GM12878 (cell line): ENCODE results near the gene DHDDS. TPM values are rescaled to one million over a fixed set of nuclear protein-coding genes. Genes with fewer than 3 reads are reported as not detected.
A peak's percentile ranks its signal among the peaks of the same experiment; 100 is the strongest.

ENCODE experiments used
- ATAC-seq: fragments of 200-7000 bp; cut with Tn5 transposase; 3 replicates; pipeline ENCODE4 v1.9.1; 2020; ENCODE audit warnings: mild to moderate bottlenecking, moderate library complexity
- BruUV-seq: library from RNA; stranded (reverse); fragments of 400-500 nt; replicated peaks from 2 replicates; lab custom pipeline; 2021; lab: Mats Ljungman, UMichigan
- CTCF ChIA-PET: fragments of 300-600 bp; sonication (Branson Sonifier 250); formaldehyde crosslinking; extraction: SDS; loops from one replicate; lab custom pipeline; 2021; ENCODE audit warnings: inconsistent platforms; lab: Yijun Ruan, JAX
- POLR2A ChIA-PET: fragments of 350-600 bp; formaldehyde crosslinking; extraction: SDS; loops from one replicate; lab custom pipeline; 2021; ENCODE audit warnings: inconsistent platforms; lab: Charles Lee
- RAD21 ChIA-PET: fragments of 300-600 bp; sonication (Branson Sonifier 250); formaldehyde crosslinking; loops from one replicate; lab custom pipeline; 2023; ENCODE audit warnings: antibody characterized with exemption; ENCODE audit not compliant: unreplicated experiment; lab: Charles Lee
- SMC1A ChIA-PET: fragments of 300-600 bp; sonication (Branson Sonifier 250); formaldehyde crosslinking; loops from one replicate; lab custom pipeline; 2023; ENCODE audit not compliant: unreplicated experiment, uncharacterized antibody; lab: Charles Lee
- DNase-seq: peaks from one replicate; pipeline ENCODE4 v3.0.0-alpha.2; 2011; ENCODE audit warnings: low read depth, low spot score
- FAIRE-seq: peaks from 3 replicates; lab custom pipeline; 2011; peaks lifted over from hg19 to GRCh38; lab: Jason Lieb, UNC
- H2AFZ ChIP-seq: 2 replicates; pipeline ENCODE4 v1.6.0; 2011; ENCODE audit warnings: low read depth, low read length, control low read depth; ENCODE audit not compliant: control insufficient read depth
- H3K27ac ChIP-seq: 2 replicates; pipeline ENCODE4 v1.5.1; 2011; ENCODE audit warnings: control low read depth; ENCODE audit not compliant: control insufficient read depth, insufficient read depth
- H3K27me3 ChIP-seq, 2 experiments: replicated peaks in 1 of 2; 2 replicates each; pipeline versions ENCODE4 v1.6.0 to v1.6.1; 2011; ENCODE audit warnings: low read length in 1 of 2; ENCODE audit not compliant: control insufficient read depth in 2 of 2, insufficient read depth in 2 of 2
- H3K36me3 ChIP-seq, 2 experiments: 2 replicates each; pipeline ENCODE4 v1.5.1; 2011; ENCODE audit warnings: low read length in 1 of 2; ENCODE audit not compliant: control insufficient read depth in 2 of 2, insufficient read depth in 2 of 2
- H3K4me1 ChIP-seq: 2 replicates; pipeline ENCODE4 v1.6.1; 2011; ENCODE audit warnings: mild to moderate bottlenecking, low read length, moderate library complexity, mixed read lengths; ENCODE audit not compliant: control insufficient read depth, insufficient read depth
- H3K4me2 ChIP-seq: 2 replicates; pipeline ENCODE4 v1.6.0; 2011; ENCODE audit warnings: control low read depth; ENCODE audit not compliant: control insufficient read depth, insufficient read depth
- H3K4me3 ChIP-seq: fragments of 200-600 bp; sonication (generic); 2 replicates; pipeline ENCODE4 v1.5.1; 2016
- H3K79me2 ChIP-seq: 2 replicates; pipeline ENCODE4 v1.6.0; 2011; ENCODE audit warnings: low read length; ENCODE audit not compliant: control insufficient read depth, insufficient read depth
- H3K9ac ChIP-seq: 2 replicates; pipeline ENCODE4 v1.8.0; 2011; ENCODE audit warnings: low read length, control low read depth, mixed read lengths; ENCODE audit not compliant: control insufficient read depth, insufficient read depth
- H3K9me3 ChIP-seq: replicated peaks from 3 replicates; pipeline ENCODE4 v1.5.1; 2011; ENCODE audit warnings: mild to moderate bottlenecking, low read length; ENCODE audit not compliant: control insufficient read depth, insufficient read depth
- H4K20me1 ChIP-seq: 2 replicates; pipeline ENCODE4 v1.6.0; 2011; ENCODE audit not compliant: control insufficient read depth, insufficient read depth
- E2F4 ChIP-seq: IDR thresholded peaks from 2 replicates; pipeline ENCODE4 v1.6.1; 2012; ENCODE audit warnings: low read depth, low read length, improper control_type of control experiment
- EED ChIP-seq: sonication (generic); IDR thresholded peaks from 2 replicates; pipeline ENCODE4 v1.6.1; 2016; ENCODE audit warnings: antibody characterized with exemption, low read depth
- ETV6 ChIP-seq, 2 experiments: fragments of 450-650 bp in 1 of 2; IDR thresholded peaks in 1 of 2; conservative IDR thresholded peaks in 1 of 2; 2 replicates each; pipeline ENCODE4 v1.6.1; 2014; ENCODE audit warnings: antibody characterized with exemption in 1 of 2, borderline replicate concordance in 1 of 2, low read depth in 1 of 2, mild to moderate bottlenecking in 1 of 2, moderate library complexity in 1 of 2
- GABPA ChIP-seq: IDR thresholded peaks from 2 replicates; pipeline ENCODE4 v1.6.1; 2014; ENCODE audit warnings: antibody characterized with exemption, low read depth, mild to moderate bottlenecking, inconsistent platforms
- GATAD2B ChIP-seq: fragments of 450-650 bp; conservative IDR thresholded peaks from 2 replicates; pipeline ENCODE4 v1.6.1; 2017; ENCODE audit warnings: low read depth, mild to moderate bottlenecking, moderate library complexity
- HCFC1 ChIP-seq: fragments of 150-350 bp; IDR thresholded peaks from 2 replicates; pipeline ENCODE4 v1.6.1; 2014; ENCODE audit warnings: low read length
- IKZF1 ChIP-seq: fragments of 450-650 bp; conservative IDR thresholded peaks from 2 replicates; pipeline ENCODE4 v1.6.1; 2017; ENCODE audit warnings: antibody characterized with exemption, mild to moderate bottlenecking
- MAX ChIP-seq: IDR thresholded peaks from 2 replicates; pipeline ENCODE4 v1.6.1; 2012; ENCODE audit warnings: low read depth, low read length, improper control_type of control experiment
- MYB ChIP-seq: fragments of 150-350 bp; IDR thresholded peaks from 2 replicates; pipeline ENCODE4 v1.6.1; 2014; ENCODE audit warnings: mild to moderate bottlenecking, low read depth, low read length, borderline replicate concordance
- NRF1 ChIP-seq: conservative IDR thresholded peaks from 2 replicates; pipeline ENCODE4 v1.6.1; 2011; ENCODE audit warnings: mild to moderate bottlenecking, low read depth, low read length, improper control_type of control experiment
- POLR2AphosphoS5 ChIP-seq: IDR thresholded peaks from 2 replicates; pipeline ENCODE4 v1.6.1; 2011; ENCODE audit warnings: mild to moderate bottlenecking, low read length, inconsistent platforms
- PRDM15 ChIP-seq: fragments of 450-650 bp; formaldehyde crosslinking; IDR thresholded peaks from 2 replicates; pipeline ENCODE4 v1.4.0; 2020; ENCODE audit warnings: mild to moderate bottlenecking, moderate library complexity
- RAD21 ChIP-seq: IDR thresholded peaks from 2 replicates; pipeline ENCODE4 v1.6.1; 2011; ENCODE audit warnings: mild to moderate bottlenecking, low read depth, low read length, moderate library complexity; ENCODE audit not compliant: insufficient read depth
- RUNX3 ChIP-seq: IDR thresholded peaks from 2 replicates; pipeline ENCODE4 v1.6.1; 2012; ENCODE audit warnings: low read length, inconsistent platforms
- SMC3 ChIP-seq: IDR thresholded peaks from 2 replicates; pipeline ENCODE4 v1.6.1; 2011; ENCODE audit warnings: low read length, improper control_type of control experiment, borderline replicate concordance
- TBL1XR1 ChIP-seq: IDR thresholded peaks from 2 replicates; pipeline ENCODE4 v1.6.1; 2012; ENCODE audit warnings: low read depth, low read length, improper control_type of control experiment
- WRNIP1 ChIP-seq: IDR thresholded peaks from 2 replicates; pipeline ENCODE4 v1.6.1; 2011; ENCODE audit warnings: low read depth, low read length, improper control_type of control experiment, borderline replicate concordance
- YBX1 ChIP-seq: fragments of 450-650 bp; IDR thresholded peaks from 2 replicates; pipeline ENCODE4 v1.6.1; 2016; ENCODE audit warnings: antibody characterized with exemption
- YY1 ChIP-seq: IDR thresholded peaks from 2 replicates; pipeline ENCODE4 v1.6.1; 2011; ENCODE audit warnings: low read depth, mild to moderate bottlenecking, low read length
- ZNF24 ChIP-seq: fragments of 450-650 bp; IDR thresholded peaks from 2 replicates; pipeline ENCODE4 v1.6.1; 2017; ENCODE audit warnings: antibody characterized with exemption, mild to moderate bottlenecking
- ZNF622 ChIP-seq: fragments of 450-650 bp; IDR thresholded peaks from 2 replicates; pipeline ENCODE4 v1.6.1; 2017; ENCODE audit warnings: mild to moderate bottlenecking, inconsistent platforms
- WGBS: methylation state at CpG from one replicate; pipeline ENCODE4 v1.1.6; 2016; ENCODE audit warnings: low lambda C conversion rate; ENCODE audit not compliant: insufficient replicate concordance, insufficient coverage; ENCODE audit errors: missing lambda C conversion rate; 5-methylcytosine and 5-hydroxymethylcytosine counted together
- in situ Hi-C: fragments of 300-500 bp; cut with MboI; formaldehyde crosslinking; loops from 9 replicates; pipeline ENCODE4 v1.14.3; 2018; ENCODE audit warnings: mixed read lengths
- intact Hi-C: fragments of 100-400 bp; cut with micrococcal nuclease; formaldehyde crosslinking; loops from one replicate; pipeline ENCODE4 v1.14.2; 2022; ENCODE audit not compliant: unreplicated experiment
- polyA plus RNA-seq, 11 experiments: library from polyadenylated mRNA; depleted of rRNA in 4 of 11; unstranded in 6 of 11; stranded (reverse) in 5 of 11; fragments of >200 nt; fragmentation: Nextera tagmentation in 4 of 11; fragmentation: Illumina TruSeq in 1 of 11; extraction: Ambion mirVana in 4 of 11; extraction: Trizol in 1 of 11; gene quantifications; 1 replicate in 1 of 11; 2 replicates in 10 of 11; pipeline versions ENCODE4 v1.2.1 to v1.2.3, GENCODE V29; 2011 to 2016; ENCODE audit warnings: inconsistent platforms in 2 of 11, missing spikeins in 2 of 11, low read depth in 1 of 11
- total RNA-seq, 4 experiments: library from RNA; depleted of rRNA in 3 of 4; stranded (reverse); fragments of >200 nt in 3 of 4; fragmentation: Illumina TruSeq in 1 of 4; extraction: Trizol in 1 of 4; gene quantifications; 2 replicates each; pipeline versions ENCODE4 v1.2.1 to v1.2.3, GENCODE V29; 2013 to 2021

The DHDDS gene
- total and polyA plus RNA-seq, 10 of the 15 experiments (the other 5 are each of a cell fraction or from before 2014, with no cell fraction given) = 22.7 to 47.5 (median 36.4) TPM

GRCh38 chr1:26391450-26391849 is 40.7 kb upstream of the DHDDS start:
- POLR2A ChIA-PET = no interaction called here
- Histone ChIP-seq H2AFZ (no peak overlapping the region), H3K27me3 (no peaks in the 10 kb centered on the region; a peak in 1 of 4 replicates), H3K4me1 (no peaks in the 10 kb centered on the region), H3K9me3 (no peaks in the 10 kb centered on the region), H3K36me3 (no peaks in the 10 kb centered on the region), H3K27ac (no peak overlapping the region), H4K20me1 (no peaks in the 10 kb centered on the region), H3K9ac (no peak overlapping the region), H3K4me2 (no peak overlapping the region), H3K79me2 (no peaks in the 10 kb centered on the region), H3K4me3 (no peak overlapping the region)
- ATAC-seq (peak; percentile 80), FAIRE-seq (peak; percentile 23), DNase-seq (no peak)
- CTCF ChIA-PET = interaction anchor here (0.7 to 2.7 kb wide), 13 partner anchors 9 to 156 kb away, joined by 3 to 22 read pairs (median 5); no protein-coding TSS in a partner anchor
- no TSS peak for BruUV-seq
- WGBS = 3% methylated on average over 3 of the region's 3 CpGs
- intact Hi-C loops = loop anchor here (10.0 kb wide), 1 partner anchor 227 kb away; the partner anchor contains the start of genes C1orf232 and ZNF593
- RAD21 ChIA-PET = interaction anchor here (1.0 to 3.0 kb wide), 6 partner anchors 13 to 116 kb away, joined by 3 to 25 read pairs (median 6); no protein-coding TSS in a partner anchor
- SMC1A ChIA-PET = interaction anchor here (0.6 to 2.6 kb wide), 5 partner anchors 13 to 106 kb away, joined by 3 to 15 read pairs (median 5); no protein-coding TSS in a partner anchor
- in situ Hi-C loops = no loop called here
- no peak for TF ChIP-seq MAX
- no peak for TF ChIP-seq TBL1XR1
- no peak for TF ChIP-seq ZNF622
- no peak for TF ChIP-seq YY1
- no peak for TF ChIP-seq GABPA
- no peak for TF ChIP-seq POLR2AphosphoS5
- TF ChIP-seq HCFC1 = no peak
- no peak for TF ChIP-seq GATAD2B
- TF ChIP-seq E2F4 = no peak
- no peak for TF ChIP-seq WRNIP1
- TF ChIP-seq ZNF24 = peak; percentile 98
- TF ChIP-seq RAD21 = peak; percentile 57
- no peak for TF ChIP-seq EED
- TF ChIP-seq MYB = no peak
- no peak for TF ChIP-seq NRF1
- no peak for TF ChIP-seq ETV6 (conservative IDR thresholded peaks at IDR 0.05 in 1 of 2, IDR thresholded peaks at IDR 0.05 in 1 of 2; ENCODE audit: borderline replicate concordance in 1 of 2, low read depth in 1 of 2)
- TF ChIP-seq PRDM15 (CRISPR knock-in tag) = no peak
- no peak for TF ChIP-seq YBX1
- no peak for TF ChIP-seq IKZF1
- peak; percentile 35; the same call in 1 of the 2 replicates for TF ChIP-seq SMC3
- no peak for TF ChIP-seq RUNX3
